Keratinocyte (primary cell): Measurements from ENCODE around the gene TIGD6. TPM values are rescaled to one million over a fixed set of nuclear protein-coding genes. Genes with fewer than 3 reads are reported as not detected.

Experiments used
- DNase-seq: peaks from one replicate; pipeline ENCODE4 v3.0.0-alpha.2; 2011; ENCODE audit warnings: low read depth, missing footprints, low spot score
- FAIRE-seq: peaks from 2 replicates; lab custom pipeline; 2011; peaks lifted over from hg19 to GRCh38; lab: Jason Lieb, UNC
- H2AFZ ChIP-seq: 2 replicates; pipeline ENCODE4 v1.6.0; 2012; ENCODE audit warnings: low read length, control low read depth, inconsistent platforms; ENCODE audit not compliant: control insufficient read depth
- H3K27ac ChIP-seq: 2 replicates; pipeline ENCODE4 v1.5.1; 2011; ENCODE audit warnings: low read length; ENCODE audit not compliant: control insufficient read depth, insufficient read depth
- H3K27me3 ChIP-seq: 3 replicates; pipeline ENCODE4 v1.6.0; 2011; ENCODE audit warnings: low read length; ENCODE audit not compliant: control insufficient read depth, insufficient read depth; ENCODE audit errors: extremely low read depth
- H3K36me3 ChIP-seq, 2 experiments: 2 replicates in 1 of 2; 3 replicates in 1 of 2; pipeline ENCODE4 v1.5.1; 2011; ENCODE audit warnings: low read length in 2 of 2, mild to moderate bottlenecking in 1 of 2; ENCODE audit not compliant: control insufficient read depth in 2 of 2, insufficient read depth in 2 of 2; ENCODE audit errors: extremely low read depth in 1 of 2
- H3K4me1 ChIP-seq: 3 replicates; pipeline ENCODE4 v1.5.1; 2011; ENCODE audit warnings: low read length; ENCODE audit not compliant: control insufficient read depth, insufficient read depth; ENCODE audit errors: extremely low read depth
- H3K4me2 ChIP-seq: 3 replicates; pipeline ENCODE4 v1.6.0; 2011; ENCODE audit warnings: low read depth, low read length; ENCODE audit not compliant: control insufficient read depth, insufficient read depth; ENCODE audit errors: extremely low read depth
- H3K4me3 ChIP-seq, 3 experiments: fragments of 200-600 bp in 1 of 3; sonication (generic) in 1 of 3; 2 replicates in 2 of 3; 3 replicates in 1 of 3; pipeline ENCODE4 v1.5.1; 2011 to 2016; ENCODE audit warnings: low read length in 3 of 3, mild to moderate bottlenecking in 3 of 3, control low read depth in 2 of 3, inconsistent platforms in 1 of 3, low read depth in 1 of 3, mixed read lengths in 1 of 3, mixed run types in 1 of 3, moderate library complexity in 1 of 3; ENCODE audit not compliant: control insufficient read depth in 2 of 3, insufficient read depth in 2 of 3; ENCODE audit errors: extremely low read depth in 1 of 3
- H3K79me2 ChIP-seq: 2 replicates; pipeline ENCODE4 v1.6.0; 2012; ENCODE audit warnings: low read length; ENCODE audit not compliant: control insufficient read depth, insufficient read depth
- H3K9ac ChIP-seq: 3 replicates; pipeline ENCODE4 v1.6.0; 2011; ENCODE audit warnings: low read length; ENCODE audit not compliant: control insufficient read depth, insufficient read depth; ENCODE audit errors: extremely low read depth
- H3K9me1 ChIP-seq: 3 replicates; pipeline ENCODE4 v1.6.0; 2011; ENCODE audit warnings: low read length; ENCODE audit not compliant: control insufficient read depth, insufficient read depth; ENCODE audit errors: extremely low read depth
- H3K9me3 ChIP-seq: 2 replicates; pipeline ENCODE4 v1.5.1; 2012; ENCODE audit warnings: low read depth, low read length; ENCODE audit not compliant: control insufficient read depth
- H4K20me1 ChIP-seq: 3 replicates; pipeline ENCODE4 v1.6.0; 2011; ENCODE audit warnings: low read length; ENCODE audit not compliant: control insufficient read depth, insufficient read depth; ENCODE audit errors: extremely low read depth
- CTCF ChIP-seq, 3 experiments: IDR thresholded peaks in 1 of 3; conservative IDR thresholded peaks in 1 of 3; optimal IDR thresholded peaks in 1 of 3; 2 replicates in 2 of 3; 3 replicates in 1 of 3; pipeline versions ENCODE3 to v1.5.1; 2011; ENCODE audit warnings: low read length in 3 of 3, mild to moderate bottlenecking in 3 of 3, moderate library complexity in 2 of 3, control low read depth in 1 of 3, inconsistent platforms in 1 of 3; ENCODE audit not compliant: insufficient read depth in 2 of 3; ENCODE audit errors: extremely low read depth in 1 of 3
- EZH2 ChIP-seq: IDR thresholded peaks from one replicate; pipeline ENCODE4 v1.6.1; 2012; ENCODE audit warnings: inconsistent platforms, mild to moderate bottlenecking, low read length, moderate library complexity
- dilution Hi-C: fragments of 300-500 bp; cut with MboI; formaldehyde crosslinking; loops from one replicate; pipeline ENCODE4 v1.7.0; 2020; ENCODE audit warnings: low sequenced_read_pairs; ENCODE audit not compliant: extremely low pct_ligation_motif_present
- polyA plus RNA-seq, 5 experiments: library from polyadenylated mRNA; depleted of rRNA in 3 of 5; stranded (reverse) in 3 of 5; stranded (forward) in 1 of 5; unstranded in 1 of 5; fragments of >200 nt; gene quantifications; 1 replicate in 1 of 5; 2 replicates in 3 of 5; 3 replicates in 1 of 5; pipeline versions ENCODE4 v1.2.1 to v1.2.3, GENCODE V29; 2011 to 2012; ENCODE audit warnings: missing spikeins in 2 of 5, low read depth in 1 of 5, low replicate concordance in 1 of 5

TIGD6 gene
- polyA plus RNA-seq, 1 donor (not counting 4 experiments of a cell fraction or from before 2014, with no cell fraction given), result 4.1 TPM

GRCh38 chr5:149981206-149981605 is 19.2 kb downstream of the TIGD6 start:
- FAIRE-seq, result no peak

GRCh38 chr5:149979896-149980295 is 20.6 kb downstream of the TIGD6 start:
- FAIRE-seq, result no peak
- peaks cover 3% of the 10 kb centered on the region for H3K4me1 ChIP-seq
- no peak for TF ChIP-seq EZH2
- no peak for TF ChIP-seq CTCF (optimal IDR thresholded peaks at IDR 0.05 in 1 of 3, IDR thresholded peaks at IDR 0.05 in 1 of 3, conservative IDR thresholded peaks at IDR 0.05 in 1 of 3; ENCODE audit: extremely low read depth in 1 of 3, insufficient read depth in 2 of 3, low read length in 3 of 3)
- no peak overlapping the region for H3K9ac ChIP-seq
- no peaks in the 10 kb centered on the region for H3K27me3 ChIP-seq
- H2AFZ ChIP-seq, result no peak overlapping the region
- no peak for DNase-seq
- no peaks in the 10 kb centered on the region for H4K20me1 ChIP-seq
- H3K27ac ChIP-seq, result no peak overlapping the region
- no peak overlapping the region for H3K4me2 ChIP-seq
- H3K9me3 ChIP-seq, result no peaks in the 10 kb centered on the region
- dilution Hi-C loops, result no loop called here
- H3K79me2 ChIP-seq, result no peaks in the 10 kb centered on the region
- peaks cover 0 to 7% of the 10 kb centered on the region in 2 experiments for H3K36me3 ChIP-seq
- H3K9me1 ChIP-seq, result no peaks in the 10 kb centered on the region
- no peak overlapping the region for H3K4me3 ChIP-seq

More at GRCh38 chr5:149981206-149981605, 19.2 kb downstream of the TIGD6 start:
- Histone ChIP-seq H4K20me1 (no peaks in the 10 kb centered on the region), H3K27me3 (no peaks in the 10 kb centered on the region), H3K9ac (no peak overlapping the region), H3K27ac (no peak overlapping the region), H3K36me3 (peaks cover 0 to 7% of the 10 kb centered on the region in 2 experiments), H3K9me3 (no peaks in the 10 kb centered on the region), H3K4me3 (no peak overlapping the region), H2AFZ (no peak overlapping the region), H3K4me1 (peaks cover 2% of the 10 kb centered on the region), H3K4me2 (no peak overlapping the region), H3K79me2 (no peaks in the 10 kb centered on the region), H3K9me1 (no peaks in the 10 kb centered on the region)
- no peak for DNase-seq
- TF ChIP-seq CTCF (optimal IDR thresholded peaks at IDR 0.05 in 1 of 3, IDR thresholded peaks at IDR 0.05 in 1 of 3, conservative IDR thresholded peaks at IDR 0.05 in 1 of 3; ENCODE audit: extremely low read depth in 1 of 3, insufficient read depth in 2 of 3, low read length in 3 of 3) (no peak), EZH2 (no peak)
- dilution Hi-C loops, result no loop called here
